ENCODE data around the gene ADPRHL1. TPM values are rescaled to one million over a fixed set of nuclear protein-coding genes. Genes with fewer than 3 reads are reported as not detected.
"Not testable (repeated sequence)": the region's sequence is repeated elsewhere in the genome, so short reads cannot be mapped to it uniquely, and the experiment has no call there.

ADPRHL1 gene
- polyA plus RNA-seq, 5 donors: 1.1 to 12.4 (median 1.2) TPM

DNA sequence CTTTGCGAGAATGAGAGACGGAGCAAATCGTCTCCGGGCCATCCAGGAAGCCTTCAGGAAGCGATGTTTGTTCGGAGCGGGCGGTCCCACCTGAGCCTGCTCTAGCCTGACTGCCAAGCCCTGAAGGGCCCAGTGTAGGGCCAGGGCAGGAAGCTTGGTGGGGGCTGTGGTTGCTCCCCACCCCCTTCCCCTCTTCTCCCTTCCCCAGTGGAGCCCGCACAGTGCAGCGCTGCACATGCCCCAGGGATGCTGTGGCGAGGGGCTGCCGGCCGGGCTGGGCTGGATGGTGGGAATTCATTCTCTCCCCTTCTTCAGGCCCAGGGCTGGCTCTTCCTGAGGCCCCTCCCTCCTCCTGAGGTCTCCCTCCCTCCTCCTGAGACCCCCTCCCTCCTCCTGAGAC, 82.2 kb downstream of the ADPRHL1 start:
- DNase-seq: no peak

DNA sequence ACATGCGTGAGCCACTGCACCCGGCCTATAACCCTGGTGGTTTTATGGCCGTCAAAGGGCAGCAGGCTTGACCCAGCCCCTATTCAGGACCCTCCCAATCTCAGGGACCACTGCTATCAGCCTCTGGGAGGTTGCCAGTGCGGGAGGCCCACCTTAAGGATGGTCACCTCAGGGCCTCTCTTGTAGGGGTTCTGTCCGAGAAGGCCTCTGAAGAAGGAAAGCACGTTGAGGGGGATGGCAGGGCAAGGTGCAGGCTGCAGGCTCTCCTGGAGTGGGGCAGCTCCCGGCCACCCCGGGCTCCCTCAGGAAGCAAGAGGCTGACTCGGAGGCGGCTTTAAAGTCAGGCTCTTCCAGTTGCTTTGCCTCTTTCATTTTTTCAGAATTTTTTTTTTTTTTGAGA, 83.4 kb downstream of the ADPRHL1 start:
- no peak for DNase-seq

DNA sequence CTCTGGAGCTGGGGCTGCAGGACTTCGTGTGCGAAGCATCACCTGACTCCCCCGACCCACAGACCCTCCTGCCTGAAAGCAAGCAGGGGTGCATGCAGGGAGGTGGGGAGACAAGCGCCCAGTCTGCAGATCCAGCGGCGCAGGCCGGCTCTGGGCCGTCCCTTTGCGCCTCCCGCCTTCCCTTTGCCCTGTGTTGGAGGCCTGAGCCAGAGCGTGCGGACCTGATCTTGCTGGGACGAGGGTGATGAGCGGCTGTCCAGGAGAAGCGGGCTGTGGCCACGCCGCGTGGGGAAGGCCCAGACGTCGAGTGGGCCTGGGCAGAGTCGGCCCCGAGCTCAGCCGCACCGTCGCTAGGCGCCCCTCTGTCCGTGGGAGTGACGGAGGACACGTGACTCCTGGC, 84.1 kb downstream of the ADPRHL1 start:
- no peak for DNase-seq

DNA sequence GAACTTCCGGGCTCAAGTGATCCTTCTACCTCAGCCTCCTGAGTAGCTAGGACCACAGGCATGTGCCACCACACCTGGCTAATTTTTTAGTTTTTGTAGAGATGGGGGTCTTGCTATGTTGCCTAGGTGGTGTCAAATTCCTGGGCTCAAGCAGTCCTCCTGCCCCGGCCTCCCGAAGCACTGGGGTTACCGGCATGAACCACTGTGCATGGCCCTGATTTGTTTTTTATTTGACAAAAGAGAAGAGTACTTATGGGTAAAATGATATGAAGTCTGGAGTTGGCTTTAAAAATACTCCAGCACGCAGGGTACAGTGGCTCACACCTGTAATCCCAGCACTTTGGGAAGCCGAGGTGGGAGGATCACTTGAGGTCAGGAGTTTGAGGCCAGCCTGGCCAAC, 84.9 kb downstream of the ADPRHL1 start:
- DNase-seq: not testable (repeated sequence)

DNA sequence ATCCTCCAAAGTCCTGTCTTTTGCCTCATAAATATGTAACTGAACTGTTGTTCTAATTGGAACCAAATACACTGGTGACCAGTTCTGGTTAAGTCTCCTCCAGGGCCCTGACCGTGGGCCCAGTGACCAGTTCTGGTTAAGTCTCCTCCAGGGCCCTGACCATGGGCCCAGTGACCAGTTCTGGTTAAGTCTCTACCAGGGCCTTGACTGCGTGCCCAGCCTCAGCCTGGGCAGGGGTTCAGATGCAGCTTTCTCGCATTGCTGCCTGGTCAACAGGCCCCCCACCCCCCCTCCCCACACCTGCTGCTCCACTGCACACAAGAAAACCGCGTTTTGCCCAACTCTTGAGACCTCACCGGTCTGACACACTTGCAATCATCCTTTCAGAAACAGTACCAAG, 85.5 kb downstream of the ADPRHL1 start:
- no peak for DNase-seq

DNA sequence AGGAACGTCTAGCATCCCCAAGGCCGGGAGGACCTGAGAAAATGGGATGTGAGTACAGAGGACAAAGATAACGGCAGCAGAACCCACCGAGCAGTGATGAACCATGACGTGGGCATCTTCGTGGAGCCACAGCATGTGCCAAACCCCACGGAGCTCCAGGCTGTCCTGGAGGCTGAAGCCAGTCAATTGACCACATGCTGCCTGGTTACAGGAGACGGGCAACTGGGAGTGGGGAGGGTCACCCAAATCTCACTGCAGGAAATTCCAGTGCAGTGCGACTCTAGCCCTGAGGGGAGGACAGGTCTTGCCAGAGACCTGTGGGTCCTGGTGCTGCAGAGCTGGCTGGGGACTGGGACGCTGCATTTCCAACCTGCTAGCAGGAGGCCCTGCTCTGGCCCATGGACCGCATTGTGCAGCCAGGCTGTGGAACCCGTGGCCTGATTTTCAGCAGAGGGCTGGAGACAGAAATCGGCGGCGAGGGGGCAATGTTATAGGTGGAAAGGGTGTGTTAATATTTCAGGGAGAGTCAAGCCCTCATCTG, 86.2 kb downstream of the ADPRHL1 start:
- DNase-seq: no peak

DNA sequence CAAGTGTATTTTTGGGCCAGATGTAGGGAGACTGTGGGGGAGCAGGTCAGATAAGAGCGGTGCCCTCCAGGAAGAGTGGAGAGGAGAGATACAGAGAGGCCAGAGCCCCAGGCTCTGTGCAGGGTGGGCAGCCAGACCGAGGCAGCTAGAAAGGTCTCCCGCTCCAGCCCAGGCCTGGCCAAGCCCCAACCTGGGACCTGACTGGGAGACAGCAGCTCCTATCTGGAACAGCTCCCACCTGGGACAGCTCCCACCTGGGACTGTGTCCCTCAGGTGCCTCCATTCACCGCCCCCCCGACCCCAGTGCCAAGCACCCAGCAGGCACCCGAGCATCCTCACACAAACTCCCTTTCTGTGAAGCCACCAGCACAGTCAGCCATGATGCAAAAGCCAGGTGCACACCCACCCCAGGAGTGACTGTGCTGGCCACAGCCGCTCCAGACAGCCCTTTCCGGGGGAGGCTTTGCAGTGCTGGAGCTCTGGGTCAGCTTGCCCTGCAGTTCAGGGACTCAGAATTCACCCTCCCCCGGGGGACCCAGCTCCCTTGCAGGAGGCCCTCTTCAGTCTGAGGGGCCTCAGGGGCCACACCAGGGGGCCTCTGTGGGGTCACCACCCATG, 87.2 kb downstream of the ADPRHL1 start:
- no peak for DNase-seq

DNA sequence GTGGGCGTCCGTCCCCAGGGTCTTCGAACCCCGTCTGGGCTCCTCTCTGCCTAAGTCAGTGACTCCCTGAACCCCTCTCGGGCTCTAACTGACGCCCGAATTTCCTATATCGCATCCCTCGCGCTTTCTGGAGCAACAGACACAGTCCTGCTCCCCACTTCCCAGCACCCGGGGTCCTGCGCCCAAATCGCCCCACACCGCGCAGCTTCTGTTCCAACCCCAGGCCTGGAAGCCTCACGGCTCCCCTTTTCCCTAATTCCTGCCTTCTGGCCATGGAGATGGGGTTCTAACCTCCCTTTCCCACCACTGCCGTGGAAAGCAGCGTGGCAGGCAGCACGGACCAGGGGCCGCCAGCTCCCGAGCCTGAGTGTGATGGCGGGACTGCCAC, 87.7 kb downstream of the ADPRHL1 start:
- no peak for DNase-seq

DNA sequence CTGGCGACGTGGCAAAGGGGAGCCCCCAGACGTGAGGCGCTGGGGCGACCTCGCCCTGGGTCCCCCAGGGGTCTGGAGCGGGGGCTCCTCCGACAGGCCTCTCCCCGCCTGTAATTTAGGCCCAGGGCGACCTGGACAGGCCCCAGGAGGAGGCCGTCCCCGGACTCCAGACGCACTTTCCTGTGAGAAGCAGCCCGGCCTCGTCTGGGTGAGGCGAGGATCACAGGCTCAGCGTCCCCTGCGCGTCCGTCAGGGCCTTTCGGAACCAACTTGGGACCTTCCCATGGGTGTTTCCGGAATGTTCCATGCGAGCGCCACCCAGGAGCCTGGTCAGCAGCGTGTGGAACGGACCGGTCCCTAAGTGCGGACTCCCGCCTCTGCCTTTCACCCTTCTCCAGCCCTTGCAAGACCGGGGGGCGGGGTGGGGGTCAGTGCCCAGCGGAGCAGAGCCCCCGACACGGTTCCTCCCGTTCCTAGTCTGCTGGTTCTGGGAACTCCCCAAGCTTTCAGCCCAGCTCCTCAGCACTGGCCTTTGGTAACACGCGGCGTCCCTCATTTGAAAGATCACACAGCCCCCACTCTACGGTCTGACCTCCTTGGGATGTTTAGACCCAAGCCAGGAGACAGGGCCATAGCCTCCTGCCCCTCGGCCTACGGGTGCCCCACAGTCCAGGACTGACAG, 88.2 kb downstream of the ADPRHL1 start:
- no peak for DNase-seq

DNA sequence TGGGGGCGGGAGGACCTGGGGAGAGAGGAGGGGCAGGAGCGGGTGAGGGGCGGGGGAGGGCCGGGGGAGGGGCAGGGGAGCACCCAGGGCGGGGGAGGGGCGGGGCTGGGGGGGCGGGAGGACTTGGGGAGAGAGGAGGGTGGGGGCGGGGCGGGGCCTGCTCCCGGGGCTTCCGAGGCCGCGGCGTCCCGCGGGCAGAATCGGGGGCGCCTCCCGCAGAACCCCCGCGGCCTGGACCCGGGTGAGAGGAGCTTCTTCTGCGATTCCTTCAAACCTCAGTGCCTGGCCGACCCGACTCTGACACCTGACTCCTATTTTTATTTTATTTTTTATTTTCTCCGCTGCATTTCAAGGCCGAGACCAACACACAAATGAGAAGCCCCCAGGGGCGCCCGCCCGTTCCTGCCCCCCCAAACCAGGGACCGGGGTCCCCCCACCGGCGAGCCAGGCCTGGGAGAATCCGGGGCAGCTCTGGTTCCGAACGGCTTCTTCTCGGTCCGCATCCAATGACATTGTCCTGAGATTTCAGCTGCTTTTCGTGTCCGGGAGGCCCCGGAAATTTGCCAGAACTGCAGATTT, 88.9 kb downstream of the ADPRHL1 start:
- peak in 1 of 2 donors; percentile 24 for DNase-seq

DNA sequence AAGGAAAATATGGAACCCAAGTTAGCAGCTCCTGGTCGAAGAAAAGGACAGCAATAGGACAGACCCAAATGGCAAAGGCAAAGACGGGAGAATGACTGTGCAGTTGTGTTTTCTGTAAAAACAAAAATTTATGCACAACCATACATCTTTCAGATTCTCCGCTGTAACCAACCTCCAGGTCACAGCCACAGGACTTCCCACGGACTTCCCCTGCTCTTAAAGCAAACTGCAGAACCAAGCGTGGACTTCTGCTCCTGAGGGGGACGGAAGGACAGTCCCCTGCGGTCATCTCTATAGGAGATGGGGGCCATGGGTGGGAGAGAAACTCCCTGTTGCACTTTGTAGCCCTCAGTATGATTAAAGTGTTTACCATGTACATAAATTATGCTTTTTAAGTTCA, 91.9 kb downstream of the ADPRHL1 start:
- no peak for DNase-seq

DNA sequence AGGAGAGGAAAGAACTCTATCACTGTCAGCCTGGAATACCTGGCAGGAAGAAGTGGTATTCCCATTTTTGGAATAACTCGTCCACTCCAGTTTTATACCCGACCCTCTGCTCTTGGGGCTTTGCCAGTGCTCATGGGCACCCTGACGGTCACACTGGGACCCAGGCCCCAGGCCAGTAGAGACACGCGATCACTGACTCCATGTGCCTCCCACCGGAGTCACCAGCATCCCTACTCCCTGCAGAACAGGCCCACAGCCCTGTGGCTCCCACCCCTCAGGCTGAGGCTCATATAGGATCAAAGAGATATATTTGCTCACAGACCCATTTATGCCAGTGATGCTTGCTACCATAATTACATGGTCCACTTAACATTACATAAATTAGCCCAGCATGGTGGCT, 92.8 kb downstream of the ADPRHL1 start:
- DNase-seq: no peak

DNA sequence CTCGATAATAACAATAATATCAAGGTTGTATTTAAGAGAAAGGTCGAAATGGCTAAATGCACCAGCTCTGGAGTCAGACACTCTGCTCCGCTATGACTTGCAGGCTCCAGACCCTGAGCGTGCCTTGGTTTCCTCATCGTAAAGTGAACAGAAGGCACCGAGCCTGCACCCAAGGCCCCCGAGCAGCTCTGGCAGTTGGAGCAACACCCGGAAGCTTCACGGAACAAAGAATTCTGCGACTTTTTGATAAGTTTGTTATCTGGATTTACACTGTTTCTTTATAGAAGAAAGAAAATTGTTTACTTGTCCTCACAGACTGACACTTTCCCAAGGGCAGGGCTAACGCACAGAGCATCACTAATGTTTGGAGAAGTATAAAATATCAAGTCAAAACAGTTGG, 93.7 kb downstream of the ADPRHL1 start:
- DNase-seq: no peak

DNA sequence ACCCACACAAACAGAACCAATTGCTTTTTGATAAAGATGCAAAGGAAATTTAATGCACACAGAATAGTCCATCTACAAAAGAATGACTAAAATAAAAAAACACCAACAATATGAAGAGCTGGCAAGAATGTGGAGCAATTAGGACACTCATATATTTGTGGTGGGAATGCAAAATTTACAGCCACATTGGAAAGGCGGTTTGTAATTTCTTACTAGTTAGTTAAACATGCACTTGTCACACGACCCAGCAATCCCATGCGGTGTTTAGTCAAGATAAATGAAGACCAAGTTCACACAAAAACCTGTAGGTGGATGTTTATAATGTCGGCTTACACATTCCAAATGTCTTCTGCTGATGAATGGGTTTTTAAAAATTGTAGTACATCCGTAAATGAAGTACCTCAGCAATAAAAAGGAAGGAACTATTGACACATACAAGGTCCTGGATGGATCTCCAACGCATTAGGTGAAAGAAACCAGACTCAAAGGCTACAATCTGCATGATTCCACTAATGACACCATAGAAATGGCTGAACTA, 94.6 kb downstream of the ADPRHL1 start:
- DNase-seq: no peak

DNA sequence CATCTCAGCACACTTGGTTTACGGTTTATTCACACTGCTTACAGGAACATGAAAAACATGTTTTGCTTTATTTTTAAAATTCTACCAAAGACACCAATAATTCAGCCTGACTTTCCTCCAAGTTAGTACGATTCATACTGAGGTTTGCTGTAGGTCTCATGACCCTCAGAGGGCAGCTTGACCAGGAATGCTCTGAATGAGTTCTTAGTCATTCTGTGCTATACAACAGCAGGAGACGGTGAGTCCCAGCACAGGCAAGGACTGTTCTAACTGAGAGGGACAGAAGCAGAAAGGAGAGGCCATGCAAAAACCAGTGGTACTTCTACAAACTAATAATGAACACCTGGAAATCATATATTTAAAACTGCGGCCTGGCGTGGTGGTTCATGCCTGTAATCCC, 95.8 kb downstream of the ADPRHL1 start:
- DNase-seq: no peak

DNA sequence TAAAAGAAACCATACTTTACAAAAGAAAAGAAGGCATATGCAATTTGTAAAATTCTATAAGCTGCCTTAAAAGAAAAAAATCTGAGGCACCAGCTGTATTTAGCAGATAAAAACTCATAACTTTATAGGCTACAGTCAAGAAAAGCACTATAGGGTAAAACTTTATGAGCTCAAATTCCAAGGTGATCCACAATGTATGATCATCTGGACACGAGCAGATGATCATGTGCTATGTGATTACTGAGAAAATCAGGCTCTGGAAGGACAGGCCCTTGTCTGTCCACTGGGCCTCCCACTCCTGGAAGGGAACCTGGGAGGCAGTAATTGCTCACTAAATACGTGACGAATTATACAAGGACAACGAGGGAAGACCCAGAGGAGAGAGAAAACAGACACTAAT, 96.7 kb downstream of the ADPRHL1 start:
- no peak for DNase-seq

DNA sequence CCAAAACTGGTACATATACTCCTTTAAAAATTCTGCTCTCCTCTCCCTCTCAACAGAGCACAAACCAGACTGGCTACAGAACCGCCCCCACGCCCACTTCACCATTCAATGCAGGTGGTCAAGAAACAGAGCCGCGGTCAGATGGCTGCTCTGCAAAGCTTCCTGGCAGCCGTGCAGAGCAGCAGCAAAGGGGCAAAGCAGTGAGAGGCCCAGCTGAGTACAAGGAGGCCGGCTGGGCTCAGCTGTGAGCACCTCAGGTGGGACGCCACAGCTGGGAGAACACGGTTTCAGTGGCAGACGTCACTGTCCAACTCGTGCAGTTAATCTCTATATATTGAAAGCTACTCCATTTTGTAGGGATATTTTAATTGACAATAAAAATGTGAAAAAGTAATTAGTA, 97.7 kb downstream of the ADPRHL1 start:
- DNase-seq: no peak

DNA sequence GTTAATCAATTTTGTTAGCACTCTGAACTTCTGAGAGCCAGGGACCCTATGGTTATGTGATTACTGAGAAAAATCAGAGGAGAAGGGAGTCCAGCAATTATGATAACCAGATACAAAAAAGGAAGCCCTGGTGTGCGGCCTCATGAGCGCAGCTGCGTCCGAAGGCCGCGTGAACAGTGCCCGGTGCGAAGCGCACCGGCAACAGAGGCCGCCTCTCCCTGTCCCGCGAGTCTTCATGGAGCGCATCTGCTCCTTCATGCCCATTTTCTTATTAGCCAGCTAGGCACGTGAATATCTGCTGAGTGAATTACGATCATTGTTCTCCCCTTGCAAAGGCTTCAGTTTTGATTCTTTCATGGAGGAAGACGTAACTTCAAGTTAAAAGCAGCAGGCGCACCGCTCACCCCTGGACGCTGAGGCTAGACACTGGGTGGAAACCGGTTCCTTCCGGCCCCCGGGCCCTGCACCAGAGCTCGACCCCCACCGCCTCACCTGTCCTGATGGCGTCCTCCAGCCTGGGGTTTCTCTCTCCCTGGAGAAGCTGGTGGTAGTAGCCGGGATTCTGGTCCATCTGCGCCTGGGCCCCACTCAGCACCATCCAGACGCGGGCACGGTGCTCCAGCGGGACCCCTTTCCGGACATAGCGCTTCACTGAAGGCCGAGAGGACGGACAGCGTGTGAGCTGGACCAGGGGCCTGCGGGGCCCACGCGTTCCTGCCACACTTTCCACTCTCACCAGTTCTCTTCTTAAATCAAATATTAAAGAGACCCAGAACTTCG, 98.3 kb downstream of the ADPRHL1 start:
- DNase-seq: no peak

DNA sequence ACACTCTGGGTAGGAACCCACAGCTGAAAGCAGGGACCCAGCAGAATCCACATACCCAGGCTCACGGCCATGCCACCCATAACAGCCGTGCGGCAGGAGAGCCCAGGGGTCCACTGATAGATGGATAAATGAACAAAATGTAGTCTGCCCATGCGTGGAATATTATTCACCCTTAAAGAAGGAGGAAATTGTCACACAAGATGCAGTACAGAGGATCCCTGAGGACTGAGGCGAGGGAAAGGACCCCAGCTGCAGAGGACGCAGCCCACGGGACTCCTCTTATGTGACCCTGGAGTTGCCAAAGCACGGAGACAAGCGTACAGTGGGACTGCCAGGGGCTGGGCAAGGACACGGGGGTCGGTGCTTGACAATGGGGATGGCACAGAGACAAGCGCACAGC, 100.0 kb downstream of the ADPRHL1 start:
- DNase-seq: no peak

DNA sequence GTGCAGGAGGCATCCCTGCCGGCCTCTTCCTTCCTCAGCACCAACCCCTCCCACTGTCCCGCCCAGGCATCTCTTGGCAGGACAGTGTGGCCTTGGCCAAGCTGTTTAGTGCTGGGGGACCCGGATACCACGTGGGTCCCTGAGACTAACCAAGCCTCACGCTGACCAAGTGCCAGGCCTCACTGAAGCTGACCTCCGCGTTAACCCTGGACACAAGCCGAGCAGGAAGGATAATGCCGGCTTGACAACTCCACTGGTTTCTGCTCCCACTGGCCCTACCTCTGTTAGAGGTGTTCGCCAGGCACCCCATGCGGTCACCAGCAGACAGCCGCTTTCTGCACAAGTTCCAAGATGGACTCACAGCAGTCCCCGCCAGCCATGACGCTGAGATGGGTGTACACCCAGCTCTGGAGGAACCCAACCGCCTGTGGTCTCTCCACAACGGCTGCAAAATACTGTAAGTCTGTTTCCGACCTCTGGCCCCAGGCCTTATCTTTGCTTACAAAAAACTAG, 101.7 kb downstream of the ADPRHL1 start:
- DNase-seq: peak in 1 of 2 donors; percentile 80

DNA sequence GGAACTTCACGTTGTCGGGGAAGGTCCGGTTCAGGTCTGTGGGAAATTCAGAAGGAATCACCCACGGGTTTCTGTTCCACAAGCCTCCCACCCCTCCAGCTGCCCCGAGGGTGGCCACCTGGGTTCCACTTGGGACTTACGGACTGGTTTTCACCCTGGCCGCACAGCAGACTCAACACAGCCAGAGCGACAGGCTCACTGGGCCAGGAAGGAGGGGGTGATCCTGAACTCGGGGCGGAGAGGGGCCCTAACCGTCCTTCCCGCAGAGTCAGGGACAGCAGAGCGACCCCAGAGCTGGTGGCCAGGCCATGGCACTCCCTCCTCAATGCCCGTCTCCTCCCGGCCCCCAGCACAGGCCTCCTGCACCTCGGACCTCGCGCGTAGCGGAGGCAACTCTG, 102.4 kb downstream of the ADPRHL1 start:
- DNase-seq: no peak

Measured in right lung (tissue), 5 donors.